Ishikawa (cell line): ENCODE measurements around the gene AIG1.

Experiments used
- CEBPB ChIP-seq: IDR thresholded peaks from 2 replicates; pipeline ENCODE4 v1.6.1; 2012
- CREB1 ChIP-seq: IDR thresholded peaks from 2 replicates; pipeline ENCODE4 v1.6.1; 2012; ENCODE audit warnings: low read depth
- EGR1 ChIP-seq: IDR thresholded peaks from 2 replicates; pipeline ENCODE4 v1.6.1; 2012
- EP300 ChIP-seq: IDR thresholded peaks from 2 replicates; pipeline ENCODE4 v1.6.1; 2012; ENCODE audit warnings: borderline replicate concordance
- FOXM1 ChIP-seq: IDR thresholded peaks from 2 replicates; pipeline ENCODE4 v1.6.1; 2012; ENCODE audit warnings: low read depth, borderline replicate concordance
- MAX ChIP-seq: IDR thresholded peaks from 2 replicates; pipeline ENCODE4 v1.6.1; 2012
- NFIC ChIP-seq: IDR thresholded peaks from 2 replicates; pipeline ENCODE4 v1.6.1; 2012
- RAD21 ChIP-seq: IDR thresholded peaks from 2 replicates; pipeline ENCODE4 v1.6.1; 2012; ENCODE audit warnings: low read depth
- REST ChIP-seq: IDR thresholded peaks from 2 replicates; pipeline ENCODE4 v1.6.1; 2012; ENCODE audit warnings: low read depth, mild to moderate bottlenecking
- TAF1 ChIP-seq: IDR thresholded peaks from 2 replicates; pipeline ENCODE4 v1.6.1; 2012; ENCODE audit warnings: low read depth, mild to moderate bottlenecking
- TCF12 ChIP-seq: IDR thresholded peaks from 2 replicates; pipeline ENCODE4 v1.6.1; 2012; ENCODE audit warnings: low read depth
- TEAD4 ChIP-seq: IDR thresholded peaks from 2 replicates; pipeline ENCODE4 v1.6.1; 2012
- USF1 ChIP-seq: IDR thresholded peaks from 2 replicates; pipeline ENCODE4 v1.6.1; 2012
- YY1 ChIP-seq: IDR thresholded peaks from 2 replicates; pipeline ENCODE4 v1.6.1; 2012; ENCODE audit warnings: low read depth
- ZBTB7A ChIP-seq: IDR thresholded peaks from 2 replicates; pipeline ENCODE4 v1.6.1; 2012; ENCODE audit warnings: low read depth

Gene AIG1

GRCh38 chr6:143112084-143112768, 51.5 kb downstream of the AIG1 start:
- TF ChIP-seq REST: no peak
- TF ChIP-seq USF1: no peak
- TF ChIP-seq CEBPB: no peak
- TF ChIP-seq TAF1: no peak
- no peak for TF ChIP-seq YY1
- no peak for TF ChIP-seq TEAD4
- no peak for TF ChIP-seq EP300
- no peak for TF ChIP-seq FOXM1
- TF ChIP-seq MAX: no peak
- TF ChIP-seq TCF12: no peak
- no peak for TF ChIP-seq ZBTB7A

- no peak for TF ChIP-seq REST
- no peak for TF ChIP-seq USF1
- no peak for TF ChIP-seq RAD21
- no peak for TF ChIP-seq CEBPB
- TF ChIP-seq EGR1: no peak
- no peak for TF ChIP-seq MAX
- no peak for TF ChIP-seq TAF1
- no peak for TF ChIP-seq NFIC
- no peak for TF ChIP-seq YY1
- no peak for TF ChIP-seq CREB1
- TF ChIP-seq ZBTB7A: no peak
- TF ChIP-seq TCF12: no peak
- no peak for TF ChIP-seq FOXM1
Measured at GRCh38 chr6:143112837-143113236, 52.1 kb downstream of the AIG1 start.

GRCh38 chr6:143115728-143116127, 55.0 kb downstream of the AIG1 start:
- TF ChIP-seq EGR1: no peak
- TF ChIP-seq EP300: no peak
- TF ChIP-seq USF1: no peak
- TF ChIP-seq TAF1: no peak
- TF ChIP-seq CEBPB: no peak
- TF ChIP-seq TEAD4: no peak
- TF ChIP-seq ZBTB7A: no peak
- no peak for TF ChIP-seq NFIC
- TF ChIP-seq RAD21: no peak
- TF ChIP-seq YY1: no peak

- TF ChIP-seq EGR1: no peak
- TF ChIP-seq RAD21: no peak
- no peak for TF ChIP-seq ZBTB7A
Measured at GRCh38 chr6:143117108-143117507, 56.4 kb downstream of the AIG1 start.

- TF ChIP-seq TEAD4: no peak
- TF ChIP-seq YY1: no peak
- TF ChIP-seq REST: no peak
- TF ChIP-seq CEBPB: no peak
- TF ChIP-seq MAX: no peak
- TF ChIP-seq FOXM1: no peak
- no peak for TF ChIP-seq TCF12
- no peak for TF ChIP-seq ZBTB7A
- no peak for TF ChIP-seq NFIC
- no peak for TF ChIP-seq EGR1
- TF ChIP-seq TAF1: no peak
- no peak for TF ChIP-seq EP300
- no peak for TF ChIP-seq RAD21
Measured at GRCh38 chr6:143119260-143119659, 58.6 kb downstream of the AIG1 start.
